Head of caudate nucleus (tissue), 42 donors: Measurements from ENCODE around the gene SOST.
A peak's percentile ranks its signal among the peaks of the same experiment; 100 is the strongest.
"Not testable (repeated sequence)": the region's sequence is repeated elsewhere in the genome, so short reads cannot be mapped to it uniquely, and the experiment has no call there.

Source experiments
- DNase-seq, 42 donors: peaks; one replicate each; pipeline versions ENCODE4 v3.0.0 to v3.0.0-alpha.2; 2020 to 2021; ENCODE audit warnings: mixed read lengths in 7 of 42
- intact Hi-C: fragments of 100-400 bp; cut with DNase I; formaldehyde crosslinking; loops from one replicate; pipeline ENCODE4 v1.15.0; 2022

Gene SOST

DNA sequence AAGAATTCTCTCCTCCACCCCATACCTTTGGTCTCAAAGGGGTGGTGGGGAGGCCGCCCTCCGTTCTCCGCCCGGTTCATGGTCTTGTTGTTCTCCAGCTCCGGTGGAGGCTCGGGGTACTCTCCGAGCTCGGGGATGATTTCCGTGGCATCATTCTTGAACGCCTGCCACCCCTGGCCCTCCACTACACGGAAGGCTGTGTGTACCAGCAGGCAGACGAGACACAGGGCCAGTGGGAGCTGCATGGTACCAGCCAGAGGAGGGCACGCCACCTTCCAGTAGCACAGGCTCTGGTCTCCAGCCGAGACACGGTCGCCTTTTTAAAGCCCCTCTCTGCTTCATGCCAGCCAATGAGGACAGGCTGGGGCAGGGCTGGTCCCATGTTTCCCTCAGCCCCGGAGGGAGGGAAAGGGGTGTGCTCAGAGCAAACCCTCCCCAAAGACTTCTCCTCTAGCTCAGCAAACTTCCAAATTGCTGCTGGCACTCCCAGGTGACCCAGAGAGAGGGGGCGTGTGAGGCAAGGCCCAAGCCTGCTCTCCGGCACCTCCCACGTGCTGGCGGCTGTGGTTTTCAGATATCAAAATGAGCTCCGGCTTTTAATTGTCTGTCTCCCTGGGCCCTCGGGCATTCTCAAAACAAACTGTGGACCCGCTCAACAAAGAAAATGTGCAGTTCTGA lies at the start of gene SOST:
Gene SOST (minus strand): TSS at position 295 of the 678 bp plus-strand sequence. CDS start 50 bp downstream, at position 245.
- peak in 1 of 42 donors; percentile 10 for DNase-seq
- intact Hi-C loops = no loop called here

DNA sequence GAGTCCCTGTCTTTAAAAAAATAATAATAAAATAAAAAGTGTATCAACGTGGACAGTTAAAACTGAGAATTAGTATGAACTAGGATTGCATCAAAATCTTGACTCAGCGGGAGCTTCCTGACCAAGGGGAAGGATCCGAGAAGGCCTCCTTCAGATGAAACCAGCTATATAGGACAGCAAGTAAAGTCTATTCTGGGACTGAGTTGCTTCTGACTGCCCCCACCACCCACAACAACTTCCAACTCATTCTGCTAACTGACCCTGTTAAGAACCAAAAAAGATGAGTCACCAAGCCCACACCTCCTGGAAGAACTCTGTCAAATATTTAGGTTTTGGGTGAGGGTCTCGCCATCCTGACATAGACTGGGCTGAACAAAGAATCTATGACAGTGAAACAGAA lies 49.5 kb upstream of the SOST start:
- intact Hi-C loops = no loop called here
- DNase-seq = peak in 1 of 42 donors; percentile 30

DNA sequence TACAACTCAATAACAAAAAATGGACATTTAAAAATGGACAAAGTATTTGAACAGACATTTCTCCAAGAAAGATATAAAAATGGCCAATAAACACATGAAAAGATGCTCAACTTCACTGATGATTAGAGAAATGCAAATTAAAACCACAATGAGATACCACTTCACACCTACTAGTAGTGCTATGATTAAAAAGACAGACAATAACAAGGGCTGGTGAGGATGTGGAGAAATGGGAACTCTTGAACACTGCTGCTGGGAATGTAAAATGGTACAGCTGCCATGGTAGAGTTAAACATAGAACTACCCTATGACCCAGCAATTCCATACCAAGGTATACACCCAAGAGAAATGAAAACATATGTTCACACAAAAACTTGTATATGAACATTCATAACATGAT lies 46.5 kb upstream of the SOST start:
- intact Hi-C loops = no loop called here
- no peak for DNase-seq

DNA sequence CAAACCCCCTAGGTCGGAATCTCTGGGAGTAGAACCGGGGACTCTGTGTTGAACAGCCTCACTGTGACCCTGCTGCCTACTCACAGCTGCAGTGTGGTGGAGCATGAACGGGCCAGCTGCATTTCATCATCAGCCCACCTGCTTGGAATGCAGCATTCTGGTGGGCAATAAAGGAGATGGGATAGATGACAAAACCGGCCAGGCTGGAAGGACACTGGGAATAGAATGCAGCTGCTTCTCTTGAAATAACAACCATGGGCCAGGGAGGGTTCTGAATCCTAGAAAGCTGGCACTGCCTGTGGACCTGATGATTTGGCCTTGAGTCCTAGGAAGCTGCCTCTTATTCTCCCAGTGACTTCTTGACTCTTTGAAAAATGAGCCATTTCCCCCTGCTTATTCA lies 45.2 kb upstream of the SOST start:
- intact Hi-C loops = no loop called here
- DNase-seq = peak in 1 of 42 donors; percentile 28

DNA sequence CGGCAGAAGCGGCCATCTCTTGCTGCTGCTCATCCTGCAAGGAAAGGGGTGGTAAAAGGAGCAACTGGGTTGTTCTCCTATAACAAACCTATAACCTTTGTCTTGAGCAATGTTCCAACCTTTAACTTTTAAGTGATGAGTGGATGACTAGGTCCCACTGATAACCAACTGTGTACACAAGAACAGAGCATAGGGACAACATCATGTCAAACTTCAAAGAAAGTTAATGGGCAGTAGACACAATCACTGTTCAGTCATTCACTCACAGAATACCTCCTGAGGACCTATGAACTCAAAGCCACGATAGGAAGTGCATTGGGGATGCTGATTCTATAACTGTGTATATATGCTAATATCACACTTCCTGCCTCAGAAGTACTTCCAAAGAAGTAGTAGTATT lies 43.3 kb upstream of the SOST start:
- DNase-seq = no peak
- intact Hi-C loops = no loop called here

DNA sequence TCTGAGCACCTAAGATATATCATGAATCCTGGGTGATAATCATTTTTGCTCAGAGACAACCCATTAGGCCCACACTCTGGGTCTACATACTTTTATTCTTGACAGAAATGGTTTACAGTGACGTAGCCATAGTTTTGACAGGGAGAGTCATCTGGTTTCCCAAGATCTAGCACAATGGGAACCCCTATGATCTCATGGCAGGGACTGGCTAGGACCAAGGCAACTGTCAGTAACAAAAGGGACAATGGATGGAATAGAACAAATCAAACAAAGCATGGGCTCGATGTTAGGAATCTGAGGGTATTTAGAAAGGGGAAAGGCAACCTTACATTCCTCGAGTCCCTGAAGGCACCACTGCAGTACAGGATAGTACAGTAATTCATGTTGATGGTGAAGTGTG lies 42.1 kb upstream of the SOST start:
- DNase-seq = peak in 7 of 42 donors; percentile 28 to 68 (median 36)
- intact Hi-C loops = no loop called here

DNA sequence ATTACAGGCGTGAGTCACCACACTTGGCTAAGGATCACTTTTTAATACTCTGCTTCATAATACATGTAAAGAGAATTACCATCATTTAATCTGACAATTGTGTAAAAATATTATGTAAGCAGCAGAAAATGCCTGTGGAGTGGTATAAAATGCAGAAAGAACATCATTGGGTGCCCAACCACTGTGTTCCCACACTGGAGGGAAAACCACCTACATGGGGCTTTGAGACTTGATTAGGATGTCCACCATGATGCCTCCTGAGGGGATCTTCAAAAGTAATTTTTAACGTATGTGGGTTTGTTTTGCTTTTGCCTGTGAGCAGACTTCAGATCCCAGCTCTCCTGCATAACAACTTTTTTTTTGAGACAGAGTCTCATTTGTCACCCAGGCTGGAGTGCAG lies 40.5 kb upstream of the SOST start:
- intact Hi-C loops = no loop called here
- DNase-seq = peak in 1 of 42 donors; percentile 10

DNA sequence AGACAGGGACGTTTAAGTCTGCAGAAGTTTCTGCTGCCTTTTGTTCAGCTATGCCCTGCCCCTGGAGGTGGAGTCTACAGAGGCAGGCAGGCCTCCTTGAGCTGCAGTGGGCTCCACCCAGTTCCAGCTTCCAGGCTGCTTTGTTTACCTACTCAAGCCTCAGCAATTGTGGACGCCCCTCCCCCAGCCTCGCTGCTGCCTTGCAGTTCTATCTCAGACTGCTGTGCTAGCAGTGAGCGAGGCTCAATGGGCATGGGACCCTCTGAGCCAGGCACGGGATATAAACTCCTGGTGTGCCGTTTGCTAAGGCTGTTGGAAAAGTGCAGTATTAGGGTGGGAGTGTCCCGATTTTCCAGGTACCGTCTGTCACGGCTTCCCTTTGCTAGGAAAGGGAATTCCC lies 39.4 kb upstream of the SOST start:
- DNase-seq, intact Hi-C loops: not testable (repeated sequence)

DNA sequence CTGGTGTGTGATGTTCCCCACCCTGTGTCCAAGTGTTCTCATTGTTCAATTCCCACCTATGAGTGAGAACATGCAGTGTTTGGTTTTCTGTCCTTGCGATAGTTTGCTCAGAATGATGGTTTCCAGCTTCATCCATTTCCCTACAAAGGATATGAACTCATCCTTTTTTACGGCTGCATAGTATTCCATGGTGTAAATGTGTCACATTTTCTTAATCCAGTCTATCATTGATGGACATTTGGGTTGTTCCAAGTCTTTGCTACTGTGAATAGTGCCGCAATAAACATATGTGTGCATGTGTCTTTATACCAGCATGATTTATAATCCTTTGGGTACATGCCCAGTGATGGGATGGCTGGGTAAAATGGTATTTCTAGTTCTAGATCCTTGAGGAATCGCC lies 34.1 kb upstream of the SOST start:
- DNase-seq, intact Hi-C loops: not testable (repeated sequence)

DNA sequence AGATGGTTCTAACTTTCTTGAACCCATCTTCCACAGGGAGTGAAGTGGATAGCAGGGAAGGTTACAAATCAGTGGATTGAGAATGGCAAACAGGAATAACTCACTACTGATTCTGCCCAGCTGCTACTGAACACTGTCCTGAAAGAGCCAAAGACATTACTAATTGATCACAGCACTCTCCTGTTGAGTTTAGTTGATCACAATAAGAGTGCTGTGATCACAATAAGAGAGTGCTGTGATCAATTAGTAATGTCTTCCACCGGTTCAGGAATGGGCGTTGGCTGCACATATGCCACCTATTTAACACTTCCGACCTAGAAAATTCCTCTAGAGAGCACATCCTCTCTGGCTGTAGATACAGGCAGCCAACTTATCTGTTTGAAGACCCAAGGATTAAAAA lies 33.0 kb upstream of the SOST start:
- peak in 1 of 42 donors; percentile 43 for DNase-seq
- intact Hi-C loops = no loop called here

DNA sequence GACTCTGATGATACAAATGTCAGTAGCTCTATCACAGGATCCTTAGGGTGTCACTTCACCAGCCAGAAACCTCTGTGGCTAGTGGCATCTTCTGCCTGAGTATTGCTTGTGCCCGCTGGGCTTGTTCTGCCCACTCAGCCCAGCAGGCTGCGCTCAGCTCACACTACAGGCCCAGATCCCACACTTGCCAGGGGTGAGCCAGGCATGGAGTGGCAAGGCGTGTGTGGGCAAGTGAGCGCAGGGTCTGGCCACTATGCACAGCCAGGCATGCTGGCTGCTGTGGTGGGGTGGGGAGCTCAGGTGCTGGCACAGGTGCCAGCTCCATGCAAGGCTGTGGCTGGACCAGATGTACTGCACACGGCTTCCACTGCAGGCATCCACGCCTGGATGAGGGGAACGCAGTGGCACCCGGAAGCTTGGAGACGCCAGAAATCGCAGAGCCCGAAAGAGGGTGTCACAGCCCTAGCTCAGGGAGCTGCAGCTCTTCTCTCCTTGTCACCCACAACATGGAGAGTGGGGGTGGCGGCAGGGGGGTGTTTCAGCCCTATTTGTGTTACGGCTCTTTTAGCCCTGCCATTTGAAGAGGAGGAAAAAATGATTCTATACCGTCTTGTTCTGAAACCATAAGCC lies 31.8 kb upstream of the SOST start:
- intact Hi-C loops = no loop called here
- DNase-seq = peak in 3 of 42 donors; percentile 26 to 40 (median 39)

DNA sequence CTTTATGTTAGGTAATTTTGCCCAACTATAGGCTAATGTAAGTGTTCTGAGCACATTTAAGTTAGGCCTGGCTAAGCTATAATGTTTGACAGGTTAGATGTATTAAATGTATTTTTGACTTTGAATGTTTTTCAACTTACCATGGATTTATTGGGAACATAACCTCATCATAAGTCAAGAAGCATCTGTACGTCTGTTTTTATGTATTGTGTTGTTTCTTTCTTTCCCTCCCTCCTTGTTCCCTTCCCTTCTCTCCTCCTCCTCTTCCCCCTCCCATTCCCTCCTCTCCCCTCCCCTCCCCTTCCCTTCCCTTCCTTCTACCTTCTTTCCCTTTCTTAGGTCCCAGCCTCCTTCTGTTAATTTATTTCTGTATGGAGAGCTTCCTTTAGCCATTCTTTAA lies 30.9 kb upstream of the SOST start:
- intact Hi-C loops = no loop called here
- DNase-seq = no peak

DNA sequence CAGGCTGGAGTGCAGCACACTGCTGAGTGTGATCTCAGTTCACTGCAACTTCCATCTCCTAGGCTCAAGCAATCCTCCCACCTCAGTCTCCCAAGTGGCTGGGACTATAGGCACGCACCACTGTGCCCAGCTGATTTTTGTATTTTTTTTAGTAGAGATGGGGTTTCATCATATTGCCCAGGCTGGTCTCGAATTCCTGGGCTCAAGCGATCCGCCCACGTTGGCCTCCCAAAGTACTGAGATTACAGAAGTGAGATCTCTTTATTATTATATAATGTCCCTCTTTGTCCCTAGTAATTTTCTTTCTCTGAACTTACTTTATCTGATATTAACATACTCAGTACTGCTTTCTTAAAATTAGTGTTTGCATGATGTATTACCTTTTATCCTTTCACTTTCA lies 29.9 kb upstream of the SOST start:
- no peak for DNase-seq
- intact Hi-C loops = no loop called here

DNA sequence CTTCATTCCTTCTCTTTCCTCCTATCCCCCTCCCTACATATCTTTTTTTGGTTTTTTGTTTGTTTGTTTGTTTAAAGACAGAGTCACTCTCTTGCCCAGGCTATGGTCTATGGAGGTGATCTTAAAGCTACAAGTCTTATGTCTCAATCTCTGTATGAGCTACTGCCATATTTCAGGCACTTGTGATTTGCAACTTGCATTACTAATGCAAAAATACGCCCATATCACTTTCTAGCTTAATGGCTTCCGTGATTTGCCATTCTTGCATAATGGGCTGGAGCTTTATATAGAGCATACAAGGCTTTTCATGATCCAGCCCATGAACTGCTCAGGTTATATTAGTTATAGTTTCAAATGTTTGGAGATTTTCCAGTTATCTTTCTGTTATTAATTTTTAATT lies 29.1 kb upstream of the SOST start:
- intact Hi-C loops = no loop called here

DNA sequence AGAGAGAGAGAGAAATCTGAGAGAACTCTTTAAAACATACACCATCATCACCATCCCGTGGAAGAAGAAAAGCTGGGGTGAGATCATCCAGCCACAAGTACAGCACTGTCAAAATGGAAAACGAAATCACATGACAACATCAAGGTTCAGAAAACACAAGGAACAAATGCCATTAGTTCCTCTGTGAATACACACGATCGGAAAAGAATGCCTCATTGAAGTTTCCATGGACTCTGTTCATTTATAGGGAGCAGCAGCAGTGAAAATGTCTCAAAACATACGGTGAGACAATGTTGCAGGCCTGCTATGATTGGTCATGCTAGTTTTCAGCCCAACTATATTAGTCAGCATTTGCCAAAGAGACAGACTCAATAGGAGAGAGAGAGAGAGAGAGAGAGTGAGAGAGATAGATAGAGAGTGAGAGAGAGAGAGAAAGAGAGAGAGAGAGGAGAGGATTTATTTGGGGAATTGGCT lies 26.1 kb upstream of the SOST start:
- intact Hi-C loops = no loop called here
- DNase-seq = peak in 2 of 42 donors; percentile 63 to 66

More for the DNA sequence above, 29.1 kb upstream of the SOST start:
- DNase-seq = no peak

DNA sequence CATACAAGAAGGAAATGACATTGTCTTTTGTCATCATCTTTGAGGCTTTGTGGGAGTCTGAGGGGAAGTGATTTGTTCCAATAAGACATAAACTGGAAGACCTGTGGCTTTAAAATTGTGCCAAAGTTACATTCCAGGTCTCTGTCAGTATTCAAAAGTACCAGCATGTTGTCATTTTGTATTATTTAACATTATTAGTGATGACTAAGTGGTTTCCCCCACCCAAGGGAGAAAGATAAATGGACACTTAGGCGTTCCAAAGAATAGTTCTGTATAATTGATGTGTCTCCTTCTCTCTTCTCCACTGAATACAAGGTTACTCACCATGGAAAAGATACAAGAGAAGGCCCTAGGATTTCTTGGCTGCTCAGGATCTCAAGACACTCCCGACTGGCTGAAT lies 25.5 kb upstream of the SOST start:
- intact Hi-C loops = no loop called here
- DNase-seq = no peak

DNA sequence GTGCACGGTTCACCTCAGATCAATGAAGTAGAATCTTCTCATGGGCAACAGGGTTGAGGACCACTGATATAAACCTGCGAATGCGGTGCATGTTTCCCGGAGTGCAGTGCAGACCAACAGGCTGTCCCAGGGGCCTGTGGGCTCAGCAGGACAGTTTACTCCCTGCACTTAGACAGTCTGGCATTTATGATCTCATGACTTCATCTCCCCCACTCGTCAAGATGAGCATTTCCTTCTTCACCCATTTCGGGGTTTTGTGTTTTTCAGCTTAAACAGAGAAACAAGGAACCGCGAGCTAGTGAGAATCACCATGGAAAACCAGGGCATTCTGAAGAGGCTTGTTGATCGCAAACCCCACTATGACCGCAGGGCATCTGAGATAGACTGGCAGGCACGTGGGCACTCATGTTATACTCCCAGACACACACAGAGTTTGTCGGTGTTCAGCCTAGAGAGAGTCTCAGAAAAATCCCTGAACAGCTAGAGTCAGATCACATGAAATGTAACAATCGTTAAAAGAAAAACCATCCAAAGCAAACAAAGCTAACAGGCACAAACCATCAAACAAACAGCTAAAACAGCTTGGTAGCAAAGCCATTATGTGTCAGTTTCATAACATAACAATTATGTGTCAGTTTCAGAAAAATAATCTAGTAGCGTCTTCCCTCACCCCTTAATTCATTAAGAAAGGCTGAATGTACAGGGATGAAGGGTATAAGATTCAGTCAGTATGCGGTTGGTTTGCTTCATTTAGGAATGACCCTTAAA lies 24.5 kb upstream of the SOST start:
- peak in 1 of 42 donors; percentile 36 for DNase-seq
- intact Hi-C loops = no loop called here

DNA sequence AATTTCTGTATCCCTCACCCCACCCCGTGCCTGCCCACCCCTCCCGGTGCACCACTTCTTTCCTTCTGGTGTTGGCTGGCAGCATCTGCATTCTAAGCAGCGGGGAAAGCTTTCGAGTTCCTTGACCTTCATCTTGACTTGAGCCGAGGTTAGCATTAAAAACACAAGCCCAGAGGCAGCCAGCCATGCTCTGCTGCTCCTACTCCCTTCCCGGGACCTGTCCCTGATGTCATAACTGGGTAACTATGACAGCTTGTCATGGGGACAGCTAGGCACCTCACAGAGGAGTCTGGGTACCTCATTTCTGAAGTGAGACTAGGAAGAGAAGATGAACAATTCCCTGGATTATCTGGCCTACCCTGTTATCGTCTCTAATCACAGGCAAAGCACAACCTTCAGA lies 21.5 kb upstream of the SOST start, which contains the start of gene CFAP97D1:
Gene CFAP97D1 (plus strand): TSS at position 301 of the 400 bp plus-strand sequence. CDS start 28 bp downstream, at position 329.
- intact Hi-C loops = no loop called here
- DNase-seq = peak in 2 of 42 donors; percentile 28 to 41

DNA sequence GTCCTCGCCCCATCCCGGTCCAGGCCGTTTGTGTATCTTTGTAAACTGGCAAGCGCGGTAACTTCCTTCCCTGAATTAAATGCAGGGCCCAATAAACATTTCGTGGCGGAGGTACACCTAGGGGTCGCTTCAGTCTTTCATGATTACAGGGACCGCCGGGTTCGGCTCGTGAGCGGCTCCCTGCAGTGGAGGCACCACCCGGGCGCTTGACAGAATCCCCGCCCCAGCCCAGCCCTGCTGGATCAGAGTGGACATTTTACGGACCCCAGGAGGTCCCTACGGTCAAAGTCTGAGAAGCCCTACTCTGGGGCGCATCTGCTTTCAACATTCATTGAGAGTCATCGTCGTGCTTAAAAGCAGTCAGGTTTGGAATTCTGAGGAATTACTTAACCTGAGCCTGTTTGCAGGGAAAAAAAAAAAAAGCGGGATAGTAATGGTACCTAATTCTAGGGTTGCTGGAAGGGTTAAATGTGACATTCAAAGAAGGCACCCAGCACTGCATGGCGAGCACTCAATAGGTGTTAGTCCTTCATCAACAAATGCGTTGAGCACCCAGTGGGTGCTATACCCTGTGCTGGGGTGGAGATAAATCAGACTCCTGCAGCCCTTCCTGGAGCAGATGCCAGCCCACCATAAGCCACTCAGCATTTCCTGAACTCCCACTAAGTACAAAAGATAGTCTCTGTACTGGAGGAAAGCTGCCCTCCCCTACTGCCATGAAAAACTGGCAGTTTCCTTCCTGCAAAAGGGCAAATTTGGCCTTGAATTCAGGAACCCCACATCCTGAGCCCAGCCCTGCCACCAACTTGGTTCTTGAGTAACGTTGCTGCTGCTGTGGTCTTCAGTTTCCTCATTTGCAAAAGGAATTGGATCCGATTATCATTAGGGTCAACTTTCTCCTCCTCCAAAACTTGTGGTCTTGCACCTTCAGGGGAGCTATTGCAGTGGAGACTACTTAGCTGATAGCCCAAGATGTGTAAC lies 20.8 kb upstream of the SOST start:
- peak in 9 of 42 donors; percentile 22 to 56 (median 41) for DNase-seq
- intact Hi-C loops = no loop called here
